Spleen (tissue), 11 donors: ENCODE measurements around the gene ANO2. TPM values are rescaled to one million over a fixed set of nuclear protein-coding genes. Genes with fewer than 3 reads are reported as not detected.

ENCODE experiments used
- DNase-seq: peaks from one replicate; pipeline ENCODE4 v3.0.0-alpha.2; 2020
- H3K27ac ChIP-seq, 8 donors: fragments of 200-600 bp; sonication (generic) in 7 of 8; 1 replicate in 4 of 8; 2 replicates in 4 of 8; pipeline versions ENCODE4 v1.5.0 to v1.8.0; 2016 to 2021; ENCODE audit warnings: inconsistent platforms in 4 of 8, mild to moderate bottlenecking in 4 of 8, moderate library complexity in 1 of 8
- H3K27me3 ChIP-seq, 7 donors: fragments of 200-600 bp; sonication (generic) in 6 of 7; replicated peaks in 1 of 7; 1 replicate in 4 of 7; 2 replicates in 3 of 7; pipeline versions ENCODE4 v1.5.0 to v1.8.0; 2016 to 2021; ENCODE audit warnings: inconsistent platforms in 3 of 7, mild to moderate bottlenecking in 1 of 7
- H3K36me3 ChIP-seq, 6 donors: fragments of 200-600 bp; sonication (generic) in 5 of 6; 1 replicate in 4 of 6; 2 replicates in 2 of 6; pipeline versions ENCODE4 v1.5.0 to v1.8.0; 2016 to 2021; ENCODE audit warnings: inconsistent platforms in 2 of 6
- H3K4me1 ChIP-seq, 6 donors: fragments of 200-600 bp; sonication (generic) in 5 of 6; 1 replicate in 3 of 6; 2 replicates in 3 of 6; pipeline versions ENCODE4 v1.5.0 to v1.8.0; 2016 to 2021; ENCODE audit warnings: inconsistent platforms in 3 of 6
- H3K4me3 ChIP-seq, 8 donors: fragments of 200-600 bp; sonication (generic) in 7 of 8; 1 replicate in 4 of 8; 2 replicates in 4 of 8; pipeline versions ENCODE4 v1.5.0 to v1.8.0; 2016 to 2021; ENCODE audit warnings: inconsistent platforms in 4 of 8, mild to moderate bottlenecking in 4 of 8, moderate library complexity in 2 of 8
- H3K9me3 ChIP-seq, 8 donors: fragments of 200-600 bp; sonication (generic) in 7 of 8; 1 replicate in 4 of 8; 2 replicates in 4 of 8; pipeline versions ENCODE4 v1.5.0 to v1.8.0; 2016 to 2021; ENCODE audit warnings: inconsistent platforms in 4 of 8
- POLR2A ChIP-seq, 3 donors: fragments of 450-650 bp; IDR thresholded peaks; one replicate each; pipeline ENCODE4 v1.5.1; 2017; ENCODE audit warnings: antibody characterized with exemption in 3 of 3, mild to moderate bottlenecking in 1 of 3
- POLR2AphosphoS5 ChIP-seq, 3 donors: sonication (generic); formaldehyde crosslinking; IDR thresholded peaks; one replicate each; pipeline ENCODE4 v1.5.1; 2017; ENCODE audit warnings: antibody characterized with exemption in 3 of 3
- WGBS, 5 donors: extraction: QIAGEN DNeasy Blood & Tissue Kit in 3 of 5; methylation state at CpG; one replicate each; pipeline versions ENCODE4 v1.1.5 to v1.1.7; 2013 to 2018; 5-methylcytosine and 5-hydroxymethylcytosine counted together
- intact Hi-C: fragments of 100-400 bp; cut with DNase I; formaldehyde crosslinking; loops from one replicate; pipeline ENCODE4 v1.15.0; 2023; ENCODE audit warnings: low total_unique reads
- polyA plus RNA-seq, 3 donors: library from polyadenylated mRNA; stranded (reverse); fragments of 200-250 nt; gene quantifications; one replicate each; pipeline ENCODE4 v1.2.1, GENCODE V29; 2013
- total RNA-seq, 7 donors: library from RNA; depleted of rRNA in 3 of 7; stranded (reverse); fragments of >200 nt in 3 of 7; fragmentation: NEBNext Ultra II Directional in 4 of 7; extraction: Animal tissue kit (Norgen Biotek cat#: 25700) in 4 of 7; gene quantifications; one replicate each; pipeline versions ENCODE4 v1.1.0 to v1.2.1, GENCODE V29; 2016 to 2021
- TF ChIP-seq, protein P1 (sequence below), 11 experiments: fragments of 200-600 bp in 7 of 11; fragments of 450-650 bp in 4 of 11; sonication (generic) in 4 of 11; IDR thresholded peaks in 8 of 11; conservative IDR thresholded peaks in 3 of 11; 1 replicate in 7 of 11; 2 replicates in 4 of 11; pipeline versions ENCODE4 v1.4.0 to v1.8.0; 2016 to 2021; ENCODE audit warnings: antibody characterized with exemption in 11 of 11, inconsistent platforms in 4 of 11, mild to moderate bottlenecking in 1 of 11
- donor health status: healthy with polysubstance abuse.
- donor health status: DM: no; HTN: no; CAD: no; lungs with moderate emphysema.
- donor health status: DM: no; HTN: no; CAD: no.
- donor health status: Bipolar disorder and iron deficiency.
- donor health status: healthy.
- donor health status: DM: no; HTN: no; CAD: no.
- donor health status: DM: yes; HTN: yes; CAD: no.

The ANO2 gene
- total and polyA plus RNA-seq, 10 donors: 1.1 to 35.1 (median 14.2) TPM

DNA sequence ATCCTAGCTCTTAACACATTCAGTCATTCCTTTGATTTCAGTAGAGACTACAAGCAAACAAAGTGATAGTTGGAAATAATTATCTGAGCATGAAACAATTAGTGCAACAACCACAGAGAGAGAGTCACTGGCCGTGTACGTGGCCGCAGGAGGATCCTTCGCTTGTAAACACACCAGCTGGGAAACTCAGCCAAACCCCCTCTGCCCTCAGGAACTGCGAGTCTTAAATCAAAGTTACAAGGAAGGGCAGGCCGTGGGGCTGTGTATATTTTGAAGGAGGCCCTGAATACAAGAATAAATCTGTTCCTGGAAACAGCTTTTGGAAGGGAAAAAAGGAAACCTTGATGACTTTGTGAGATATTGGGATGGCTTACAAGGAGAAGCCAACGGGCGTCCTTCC lies 164.5 kb downstream of the ANO2 start:
- intact Hi-C loops: no loop called here
- Histone ChIP-seq H3K4me3 (no peak overlapping the region), H3K36me3 (no peaks in the 10 kb centered on the region), H3K9me3 (no peaks in the 10 kb centered on the region), H3K27me3 (no peaks in the 10 kb centered on the region), H3K27ac (no peak overlapping the region), H3K4me1 (no peaks in the 10 kb centered on the region)
- TF ChIP-seq POLR2A (IDR thresholded peaks at IDR 0.05): no peak
- TF ChIP-seq POLR2AphosphoS5 (IDR thresholded peaks at IDR 0.05): no peak
- TF ChIP-seq, protein P1, sequence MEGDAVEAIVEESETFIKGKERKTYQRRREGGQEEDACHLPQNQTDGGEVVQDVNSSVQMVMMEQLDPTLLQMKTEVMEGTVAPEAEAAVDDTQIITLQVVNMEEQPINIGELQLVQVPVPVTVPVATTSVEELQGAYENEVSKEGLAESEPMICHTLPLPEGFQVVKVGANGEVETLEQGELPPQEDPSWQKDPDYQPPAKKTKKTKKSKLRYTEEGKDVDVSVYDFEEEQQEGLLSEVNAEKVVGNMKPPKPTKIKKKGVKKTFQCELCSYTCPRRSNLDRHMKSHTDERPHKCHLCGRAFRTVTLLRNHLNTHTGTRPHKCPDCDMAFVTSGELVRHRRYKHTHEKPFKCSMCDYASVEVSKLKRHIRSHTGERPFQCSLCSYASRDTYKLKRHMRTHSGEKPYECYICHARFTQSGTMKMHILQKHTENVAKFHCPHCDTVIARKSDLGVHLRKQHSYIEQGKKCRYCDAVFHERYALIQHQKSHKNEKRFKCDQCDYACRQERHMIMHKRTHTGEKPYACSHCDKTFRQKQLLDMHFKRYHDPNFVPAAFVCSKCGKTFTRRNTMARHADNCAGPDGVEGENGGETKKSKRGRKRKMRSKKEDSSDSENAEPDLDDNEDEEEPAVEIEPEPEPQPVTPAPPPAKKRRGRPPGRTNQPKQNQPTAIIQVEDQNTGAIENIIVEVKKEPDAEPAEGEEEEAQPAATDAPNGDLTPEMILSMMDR (IDR thresholded peaks at IDR 0.05 in 8 of 11, conservative IDR thresholded peaks at IDR 0.05 in 3 of 11): no peak
- WGBS, 5 donors: 43 to 58% (median 51%) methylated on average over 8 of the region's 8 CpGs
- DNase-seq: no peak

GRCh38 chr12:5779401-5779800 lies 165.7 kb downstream of the ANO2 start:
- TF ChIP-seq POLR2AphosphoS5 (IDR thresholded peaks at IDR 0.05): no peak
- TF ChIP-seq, protein P1 (IDR thresholded peaks at IDR 0.05 in 8 of 11, conservative IDR thresholded peaks at IDR 0.05 in 3 of 11): no peak
- no peak for TF ChIP-seq POLR2A (IDR thresholded peaks at IDR 0.05)
- Histone ChIP-seq H3K9me3 (no peaks in the 10 kb centered on the region), H3K27me3 (no peaks in the 10 kb centered on the region), H3K36me3 (no peaks in the 10 kb centered on the region), H3K4me1 (no peaks in the 10 kb centered on the region), H3K4me3 (no peak overlapping the region), H3K27ac (no peak overlapping the region)
- intact Hi-C loops: no loop called here
- DNase-seq: no peak
- 88 to 94% (median 92%) methylated on average over 5 of the region's 5 CpGs for WGBS, 5 donors

- DNase-seq: no peak
- Histone ChIP-seq H3K36me3 (no peaks in the 10 kb centered on the region), H3K27ac (no peak overlapping the region), H3K9me3 (no peaks in the 10 kb centered on the region), H3K4me1 (no peaks in the 10 kb centered on the region), H3K27me3 (no peaks in the 10 kb centered on the region), H3K4me3 (no peak overlapping the region)
- intact Hi-C loops: no loop called here
- TF ChIP-seq, protein P1 (IDR thresholded peaks at IDR 0.05 in 8 of 11, conservative IDR thresholded peaks at IDR 0.05 in 3 of 11): no peak
- TF ChIP-seq POLR2AphosphoS5 (IDR thresholded peaks at IDR 0.05) (no peak), POLR2A (IDR thresholded peaks at IDR 0.05) (no peak)
Measured at GRCh38 chr12:5778821-5779220, 166.2 kb downstream of the ANO2 start.

DNA sequence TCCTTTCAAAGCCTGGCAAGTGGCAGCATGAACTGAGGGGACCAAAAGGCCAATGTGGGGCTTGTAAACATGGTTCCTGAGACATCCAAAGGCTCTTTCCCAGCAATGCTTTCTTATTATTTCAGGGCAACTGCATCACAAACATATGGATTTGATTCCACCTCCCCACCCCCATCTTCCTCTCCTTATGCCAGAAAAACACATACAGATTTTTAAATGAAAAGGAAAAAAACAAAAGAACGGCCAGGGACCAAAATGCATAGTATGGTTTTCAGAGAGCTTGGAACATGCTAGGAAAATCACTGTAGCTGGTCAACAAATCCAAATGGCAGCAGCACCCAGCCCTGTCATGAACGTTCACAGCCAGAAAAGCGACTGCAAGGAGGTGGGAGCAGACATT lies 167.6 kb downstream of the ANO2 start:
- Histone ChIP-seq H3K9me3 (no peaks in the 10 kb centered on the region), H3K27ac (no peak overlapping the region), H3K36me3 (no peaks in the 10 kb centered on the region), H3K27me3 (peaks cover 0 to 6% (median 0%) of the 10 kb centered on the region in 7 donors), H3K4me1 (no peaks in the 10 kb centered on the region), H3K4me3 (no peak overlapping the region)
- no peak for TF ChIP-seq POLR2AphosphoS5 (IDR thresholded peaks at IDR 0.05)
- TF ChIP-seq, protein P1 (IDR thresholded peaks at IDR 0.05 in 8 of 11, conservative IDR thresholded peaks at IDR 0.05 in 3 of 11): no peak
- TF ChIP-seq POLR2A (IDR thresholded peaks at IDR 0.05): no peak
- 71 to 85% (median 78%) methylated on average over 3 of the region's 3 CpGs for WGBS, 5 donors
- DNase-seq: no peak
- intact Hi-C loops: no loop called here
